ENCODE measurements around the gene PRRT1B.
"Not testable (repeated sequence)": the region's sequence is repeated elsewhere in the genome, so short reads cannot be mapped to it uniquely, and the experiment has no call there.

The PRRT1B gene

DNA sequence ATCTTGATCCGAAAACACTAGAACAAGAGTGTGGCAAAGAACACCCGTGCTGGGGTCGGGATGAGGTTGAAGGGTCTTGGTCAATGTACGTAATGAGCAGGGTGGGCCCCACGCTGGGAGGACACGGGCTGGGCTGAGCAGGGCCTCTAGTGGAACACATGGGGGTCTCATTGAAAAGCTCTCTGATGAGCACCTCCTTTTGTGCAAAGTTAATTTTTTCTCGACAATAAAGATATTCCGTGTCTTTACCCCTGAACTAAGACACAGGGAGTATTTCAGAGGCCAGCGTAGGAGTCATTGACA is 22.3 kb upstream of the PRRT1B start:
- no peak for DNase-seq

DNA sequence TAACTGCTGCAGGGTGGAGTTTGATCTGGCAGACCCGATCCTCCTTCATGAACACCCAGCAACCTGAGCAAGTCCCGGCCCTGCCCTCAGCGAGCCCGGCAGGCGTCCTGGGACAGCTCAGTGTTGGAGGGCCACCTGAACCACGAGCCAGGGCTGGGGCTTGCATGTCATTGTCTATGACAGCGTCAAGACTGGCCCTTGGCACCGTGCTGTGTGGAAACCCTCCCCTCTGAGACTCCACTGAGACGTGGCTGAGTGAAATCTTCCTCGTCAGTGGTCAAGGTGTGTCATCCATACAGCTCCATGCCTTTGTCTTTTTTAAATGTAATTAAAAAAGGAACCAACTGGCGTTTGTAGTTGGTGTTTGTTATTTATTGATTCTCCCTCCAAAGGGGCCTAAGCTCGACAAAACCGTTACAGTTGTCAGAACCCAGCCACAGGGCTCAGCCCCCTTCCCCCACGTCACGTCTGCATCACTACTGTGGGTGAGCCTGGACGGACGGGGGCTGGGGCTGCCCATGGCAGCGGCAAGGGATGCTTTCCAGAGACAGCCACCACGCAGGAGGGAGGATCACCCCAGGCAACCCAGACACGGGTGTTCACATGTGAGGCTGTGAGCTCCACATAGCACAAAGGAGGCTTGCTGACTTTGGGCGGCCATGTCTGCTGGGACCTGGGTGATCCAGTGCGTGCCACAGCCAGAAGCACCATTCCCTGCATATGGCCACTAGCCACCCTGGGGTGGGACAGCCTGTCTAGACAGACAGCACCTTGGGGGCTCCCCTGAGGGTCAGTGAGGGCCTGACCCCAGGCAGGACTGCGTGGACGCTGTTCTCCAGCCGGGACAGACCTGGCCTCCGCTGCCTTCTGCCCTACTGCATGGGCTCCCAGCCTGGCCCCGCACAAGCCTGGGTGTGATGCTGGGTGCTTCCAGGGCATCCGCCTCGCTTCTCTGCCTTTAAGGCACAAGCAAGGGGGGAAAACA is 21.6 kb upstream of the PRRT1B start:
- no peak for DNase-seq

DNA sequence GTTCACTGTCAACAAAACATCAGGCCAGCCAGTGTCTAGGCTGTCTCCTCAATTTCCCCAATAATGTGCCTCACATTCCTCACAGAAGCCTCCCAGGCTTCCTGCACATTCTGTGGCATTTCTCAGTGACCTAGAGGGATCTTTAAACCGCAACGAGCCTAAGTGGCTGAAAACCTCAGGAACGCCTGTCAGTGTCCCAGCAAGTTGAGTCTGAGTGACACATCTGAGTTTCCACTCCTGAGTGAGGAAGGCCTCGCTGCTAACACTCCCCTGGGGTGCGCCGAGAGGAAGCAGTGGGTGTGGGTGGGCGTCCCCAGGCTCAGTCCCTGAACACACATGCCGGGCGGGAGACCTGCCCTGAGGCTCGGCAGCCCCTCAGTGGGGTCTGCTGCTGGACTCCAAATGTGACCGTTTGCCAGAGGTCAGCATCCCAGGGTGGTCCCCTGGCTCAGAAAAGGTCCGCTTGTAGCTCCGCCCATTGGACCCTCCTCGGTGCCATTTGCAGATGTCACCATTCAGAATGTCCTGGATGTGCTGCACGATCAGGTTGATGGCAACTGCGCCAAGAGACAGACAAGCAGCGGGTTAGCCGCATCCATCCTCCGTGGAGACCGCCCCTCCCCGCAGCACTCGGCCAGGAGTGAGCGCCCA is 20.5 kb upstream of the PRRT1B start:
- DNase-seq: no peak

DNA sequence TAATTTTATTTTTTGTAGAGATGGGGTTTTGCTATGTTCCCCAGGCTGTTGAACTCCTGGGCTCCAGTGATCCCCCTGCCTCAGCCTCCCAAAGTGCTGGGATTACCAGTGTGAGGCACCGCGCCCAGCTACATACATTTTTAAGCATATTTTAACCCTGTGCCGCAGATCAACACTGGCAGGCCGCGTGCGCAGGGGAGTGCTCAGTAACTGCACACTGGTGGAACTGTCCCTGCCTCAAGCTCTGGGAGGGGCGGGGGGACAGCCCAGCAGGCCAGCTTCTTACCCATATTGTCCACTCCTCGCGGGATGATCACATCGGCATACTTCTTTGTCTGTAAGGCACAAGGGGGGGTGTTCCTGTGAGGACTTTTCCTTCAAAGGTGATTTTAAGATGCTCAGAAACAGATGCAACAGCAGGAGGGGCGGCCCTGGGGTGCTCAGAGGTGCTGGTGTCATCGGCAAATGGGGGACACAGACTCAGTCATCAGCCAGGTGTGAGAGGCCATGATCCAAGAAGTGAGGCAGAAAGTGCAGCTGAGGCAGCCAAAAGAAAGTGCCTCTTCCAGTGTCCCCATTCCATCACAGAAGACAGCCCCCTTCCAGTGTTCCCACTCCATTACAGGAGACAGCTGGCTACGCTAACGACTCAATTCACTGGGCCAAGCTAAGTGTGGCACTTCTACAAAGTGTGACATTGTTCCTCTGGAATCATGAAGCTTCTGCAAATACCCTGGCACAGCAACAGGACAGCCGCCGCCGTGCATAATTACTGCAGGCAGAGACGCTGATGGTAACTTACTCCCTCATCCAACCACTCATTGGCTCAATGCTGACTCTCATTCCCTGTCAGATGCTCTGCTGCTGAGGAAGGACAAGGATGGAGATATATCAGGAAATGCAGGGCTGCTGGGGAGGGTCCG is 19.4 kb upstream of the PRRT1B start:
- DNase-seq: no peak

DNA sequence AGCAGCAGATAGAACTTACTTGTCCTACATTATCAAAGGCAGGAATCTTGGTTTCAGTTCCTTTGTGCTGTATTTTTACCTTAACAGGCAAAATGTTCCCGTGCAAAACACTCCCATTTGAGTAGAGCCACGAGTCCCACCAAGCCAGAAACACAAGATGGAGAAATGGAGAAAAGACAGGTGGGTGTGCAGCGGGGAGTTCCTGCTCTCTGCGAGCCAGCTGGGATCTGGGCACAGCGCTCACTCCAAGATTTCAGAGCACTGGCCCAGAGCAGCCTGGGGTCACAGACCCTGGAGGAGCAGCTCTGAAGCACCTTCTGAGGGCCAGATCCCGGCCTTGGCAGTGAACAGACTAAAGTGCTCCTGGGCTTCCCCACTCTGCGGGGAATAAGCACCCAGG is 17.1 kb upstream of the PRRT1B start:
- DNase-seq: no peak

DNA sequence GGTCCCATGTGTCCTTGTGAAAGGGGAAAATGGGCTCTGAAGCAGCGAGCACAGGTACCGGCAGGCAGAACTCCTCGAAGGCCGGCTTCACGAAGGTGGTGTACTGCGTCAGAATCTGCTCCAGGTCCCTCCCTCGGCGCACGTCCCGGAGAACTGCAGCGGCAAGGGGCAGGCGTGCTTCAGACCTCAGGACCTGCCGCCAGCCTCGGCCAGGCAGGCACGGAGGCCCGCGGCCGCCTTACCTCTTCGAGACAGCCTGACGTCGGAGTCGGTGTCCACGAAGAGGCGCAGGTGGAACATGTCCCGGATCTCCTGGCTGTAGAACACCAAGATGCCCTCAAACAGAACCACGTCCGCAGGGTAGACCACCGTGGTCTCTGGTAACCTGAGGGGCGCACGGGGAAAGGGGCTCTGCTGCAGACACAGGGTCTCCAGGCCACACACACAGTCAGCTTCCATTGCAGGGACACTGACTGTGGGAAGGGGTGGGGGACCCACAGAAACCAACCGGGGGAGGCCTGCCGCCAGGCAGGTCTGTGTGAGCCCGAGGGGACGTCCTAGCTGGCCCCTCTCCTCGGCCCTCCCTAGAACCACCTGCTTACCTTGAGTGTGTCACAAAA is 16.3 kb upstream of the PRRT1B start:
- DNase-seq: no peak

DNA sequence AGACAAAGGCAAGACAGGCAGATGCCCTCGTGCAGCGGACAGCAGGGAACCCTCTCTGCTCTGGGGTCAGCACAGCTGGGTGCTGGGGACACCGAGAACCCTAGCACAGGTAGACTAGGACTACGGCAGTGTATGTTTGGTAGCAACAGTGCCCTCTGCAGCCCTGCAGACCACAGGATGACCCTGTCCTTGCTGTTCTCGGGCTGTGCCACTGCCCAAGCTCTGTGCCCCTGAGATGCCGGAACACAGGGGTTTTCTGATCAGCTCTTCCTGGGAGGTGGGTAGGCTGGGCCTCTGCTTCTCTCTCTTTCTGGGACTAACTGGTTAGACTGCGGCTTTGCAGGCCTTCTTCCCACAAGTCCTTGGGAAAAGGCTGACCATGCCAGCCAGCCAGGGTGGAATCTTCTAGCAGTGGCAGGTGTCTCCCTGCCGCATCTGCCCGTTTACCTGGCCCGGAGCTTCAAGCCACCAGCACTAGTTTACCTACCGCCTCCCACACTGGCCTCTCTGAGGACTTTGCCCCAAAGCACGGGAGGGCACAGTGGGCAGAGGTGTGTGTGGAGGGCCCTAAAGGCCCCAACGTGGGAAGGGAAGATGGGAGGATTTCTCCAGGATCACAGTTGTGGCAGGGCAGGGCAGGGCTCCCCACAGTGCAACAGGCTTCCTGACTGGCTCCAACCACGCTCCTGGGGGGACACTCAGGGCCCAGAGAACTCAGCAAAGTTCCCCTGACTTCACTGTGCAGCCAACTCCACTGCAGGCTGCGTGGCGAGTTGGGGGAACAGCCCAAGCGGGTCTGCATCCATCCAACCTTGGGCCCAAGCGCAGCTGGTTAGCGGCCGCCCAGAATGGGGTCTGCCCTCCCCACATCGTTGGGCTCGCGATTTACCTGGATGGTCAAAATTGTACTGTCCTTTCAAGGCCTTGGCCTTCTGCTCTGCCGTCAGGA is 15.5 kb upstream of the PRRT1B start:
- no peak for DNase-seq

DNA sequence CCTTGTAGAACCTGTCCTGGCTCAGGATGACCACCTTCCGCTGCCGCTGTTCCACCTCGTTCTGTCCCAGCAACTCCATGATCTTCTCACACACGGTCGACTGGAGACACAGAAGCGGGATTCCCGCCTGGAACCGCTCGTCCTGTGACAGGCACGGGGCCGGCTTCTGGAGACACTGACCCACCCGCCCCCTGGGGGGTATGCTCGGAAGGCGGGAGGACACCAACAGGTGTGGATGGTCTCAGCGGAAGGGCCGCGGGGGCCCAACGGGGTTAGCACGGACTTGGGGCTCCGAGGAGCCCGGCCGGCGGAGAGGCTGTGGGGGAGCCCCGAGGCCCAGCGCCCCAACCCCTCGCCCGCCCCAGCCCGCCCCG is 14.8 kb upstream of the PRRT1B start:
- DNase-seq: peak; percentile 4

DNA sequence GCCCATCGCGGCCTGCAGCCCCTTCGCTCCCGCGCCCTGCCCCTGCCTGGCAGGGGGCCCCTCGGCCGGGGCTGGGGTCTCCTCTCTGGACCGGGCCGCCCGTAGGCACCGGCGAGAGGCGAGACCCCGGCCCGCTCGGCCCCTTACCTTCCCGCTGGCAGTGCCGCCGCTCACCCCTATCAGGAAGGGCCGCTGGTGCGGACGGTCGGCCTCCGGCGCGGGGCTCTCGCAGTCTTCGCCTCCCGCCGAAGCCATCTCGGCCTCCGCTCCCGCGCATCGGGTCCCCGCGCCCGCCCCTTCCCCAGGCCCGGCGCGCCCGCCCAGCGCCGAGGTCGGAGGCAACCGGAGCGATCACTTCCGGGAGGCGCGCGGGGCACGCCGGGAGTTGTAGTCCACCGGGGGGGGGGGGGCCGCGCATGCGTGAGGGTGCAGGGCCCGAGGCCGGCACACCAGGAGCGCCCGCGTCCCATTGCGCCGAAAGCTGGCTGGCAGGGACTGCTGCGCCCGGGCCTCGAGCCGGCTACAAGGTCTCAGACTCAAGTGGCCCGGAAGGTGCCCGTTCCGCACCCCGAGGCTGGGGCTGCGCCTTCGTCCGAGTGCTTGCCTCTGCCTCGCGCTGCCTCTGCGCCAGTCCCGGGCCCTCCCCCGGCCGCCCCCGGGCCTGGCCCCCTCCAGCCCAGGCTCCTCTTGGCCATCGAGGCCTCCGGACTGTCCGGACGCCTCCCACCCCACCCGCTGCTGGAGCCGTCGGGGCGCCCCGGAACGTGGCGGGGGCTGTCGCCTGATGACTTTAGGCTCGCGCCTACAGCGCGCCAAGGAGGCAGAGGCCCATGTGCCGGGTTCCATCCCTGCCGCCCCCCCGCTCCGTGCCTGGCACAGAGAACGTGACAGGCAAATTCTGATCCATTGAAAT is 14.1 kb upstream of the PRRT1B start, which contains the start of gene UCK1:
TSS of gene UCK1 (minus strand) at position 344 of the 913 bp plus-strand sequence. CDS start at position 255, 89 bp downstream.
- peak; percentile 83 for DNase-seq

DNA sequence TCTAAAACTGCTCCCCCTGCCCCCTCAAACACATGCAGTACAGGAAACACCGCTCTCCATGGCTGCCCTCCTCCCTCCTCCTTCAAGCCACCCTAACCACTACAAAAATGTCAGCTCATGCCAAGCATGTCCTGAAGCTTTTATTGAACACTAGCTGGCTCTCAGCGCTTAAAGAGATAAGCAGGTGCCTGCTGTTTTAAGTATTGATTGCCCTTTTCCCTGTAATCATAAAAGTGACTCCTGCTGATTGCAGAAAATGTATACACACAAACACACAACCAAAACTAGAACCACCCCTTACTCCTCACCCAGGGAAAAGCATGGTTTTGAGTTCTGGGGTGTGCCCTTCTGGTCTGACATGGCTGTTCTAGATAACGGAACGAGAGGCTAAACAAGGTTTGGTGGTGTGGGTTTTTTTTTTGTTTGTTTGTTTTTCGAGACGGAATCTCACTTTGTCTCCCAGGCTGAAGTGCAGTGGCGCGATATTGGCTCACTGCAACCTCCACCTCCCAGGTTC is 10.5 kb upstream of the PRRT1B start:
- DNase-seq: peak; percentile 27

DNA sequence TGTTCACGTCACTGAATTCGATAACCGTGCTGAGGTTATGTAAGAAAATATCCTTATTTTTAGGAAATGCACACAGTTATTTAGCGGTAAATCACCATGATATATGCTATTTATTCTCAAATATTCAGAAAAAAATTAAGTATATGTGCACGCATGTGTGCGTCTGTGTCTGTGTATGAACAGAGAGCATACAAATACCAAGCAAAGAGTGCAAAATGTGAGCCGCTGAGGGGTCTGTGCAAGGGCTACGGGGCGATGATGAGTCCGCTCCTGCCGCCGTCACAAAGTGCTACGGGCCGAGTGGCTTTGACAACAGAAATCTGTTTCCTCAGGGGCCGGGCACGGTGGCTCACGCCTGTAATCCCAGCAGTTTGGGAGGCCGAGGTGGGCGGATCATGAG is 7.4 kb upstream of the PRRT1B start:
- DNase-seq: no peak

DNA sequence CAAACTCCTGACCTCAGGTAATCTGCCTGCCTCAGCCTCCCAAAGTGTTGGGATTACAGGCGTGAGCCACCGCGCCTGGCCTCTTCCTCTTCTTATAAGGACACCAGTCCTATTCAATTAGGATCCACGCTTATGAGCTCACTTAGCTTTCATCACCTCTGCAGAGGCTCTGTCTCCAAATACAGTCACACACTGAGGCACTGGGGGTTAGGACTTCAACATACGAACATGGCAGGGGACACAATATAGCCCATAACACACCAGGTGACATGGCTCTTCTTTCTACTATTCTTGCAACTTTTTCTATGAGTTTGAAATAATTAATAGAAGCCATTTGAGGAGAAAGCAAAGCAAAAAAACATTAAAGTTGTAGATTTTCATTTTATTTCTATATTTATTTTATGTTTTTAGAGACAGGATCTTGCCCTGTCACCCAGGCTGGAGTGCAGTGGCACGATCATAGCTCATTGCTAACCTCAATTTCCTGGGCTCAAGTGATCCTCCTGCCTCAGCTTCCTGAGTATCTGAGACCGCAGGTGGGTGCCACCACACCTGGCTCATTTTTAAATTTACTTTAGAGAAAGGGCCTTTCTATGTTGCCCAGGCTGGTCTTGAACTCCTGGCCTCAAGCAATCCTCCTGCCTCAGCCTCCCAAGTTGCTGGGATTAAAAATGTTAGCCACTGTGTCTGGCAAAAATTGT is 6.0 kb upstream of the PRRT1B start:
- DNase-seq: no peak

DNA sequence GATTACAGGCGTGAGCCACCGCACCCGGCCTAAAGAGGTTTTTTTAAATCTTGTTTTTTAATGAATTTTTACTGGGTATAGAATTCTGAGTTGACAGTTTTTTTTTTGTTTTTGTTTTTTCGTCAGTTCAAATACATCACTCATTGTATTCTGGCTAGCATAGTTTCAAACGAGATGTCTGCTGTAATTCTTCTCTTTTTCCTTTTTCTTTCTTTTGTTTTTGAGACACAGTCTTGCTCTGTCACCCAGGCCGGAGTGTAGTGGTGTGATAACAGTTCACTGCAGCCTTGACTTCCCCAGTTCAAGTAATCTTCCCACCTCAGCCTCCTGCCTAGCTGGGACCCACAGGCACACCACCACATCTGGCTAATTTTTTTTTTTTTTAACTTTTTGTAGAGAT is 2.2 kb upstream of the PRRT1B start:
- DNase-seq: no peak

DNA sequence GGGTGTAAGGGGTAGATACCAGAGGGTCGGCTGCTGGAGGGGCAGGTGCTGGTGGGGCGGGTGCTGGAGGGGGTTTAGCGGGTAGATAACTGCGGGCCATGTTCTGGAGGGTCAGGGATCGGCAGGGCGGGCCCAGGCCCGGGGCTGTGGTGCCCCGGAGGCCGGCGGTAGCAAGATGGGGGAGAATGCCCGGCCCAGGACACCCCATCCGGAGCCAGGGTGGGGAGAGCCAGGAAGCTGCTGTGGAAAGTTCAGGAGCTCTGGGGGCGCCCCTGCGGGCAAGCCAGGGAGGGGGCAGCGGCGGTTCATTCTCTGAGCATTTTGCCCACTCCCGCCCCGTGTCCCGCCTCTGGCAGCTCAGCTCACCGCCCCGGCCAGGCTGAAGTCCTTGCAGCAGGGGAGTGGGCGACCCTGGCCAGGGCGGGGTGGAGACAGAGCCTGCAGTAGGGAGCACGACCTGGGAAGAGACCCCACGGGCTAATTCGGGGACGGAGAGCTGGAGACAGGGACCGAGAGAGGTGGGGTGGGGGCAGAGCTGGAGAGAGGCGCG is 538 bp downstream of the PRRT1B start:
- no peak for DNase-seq

DNA sequence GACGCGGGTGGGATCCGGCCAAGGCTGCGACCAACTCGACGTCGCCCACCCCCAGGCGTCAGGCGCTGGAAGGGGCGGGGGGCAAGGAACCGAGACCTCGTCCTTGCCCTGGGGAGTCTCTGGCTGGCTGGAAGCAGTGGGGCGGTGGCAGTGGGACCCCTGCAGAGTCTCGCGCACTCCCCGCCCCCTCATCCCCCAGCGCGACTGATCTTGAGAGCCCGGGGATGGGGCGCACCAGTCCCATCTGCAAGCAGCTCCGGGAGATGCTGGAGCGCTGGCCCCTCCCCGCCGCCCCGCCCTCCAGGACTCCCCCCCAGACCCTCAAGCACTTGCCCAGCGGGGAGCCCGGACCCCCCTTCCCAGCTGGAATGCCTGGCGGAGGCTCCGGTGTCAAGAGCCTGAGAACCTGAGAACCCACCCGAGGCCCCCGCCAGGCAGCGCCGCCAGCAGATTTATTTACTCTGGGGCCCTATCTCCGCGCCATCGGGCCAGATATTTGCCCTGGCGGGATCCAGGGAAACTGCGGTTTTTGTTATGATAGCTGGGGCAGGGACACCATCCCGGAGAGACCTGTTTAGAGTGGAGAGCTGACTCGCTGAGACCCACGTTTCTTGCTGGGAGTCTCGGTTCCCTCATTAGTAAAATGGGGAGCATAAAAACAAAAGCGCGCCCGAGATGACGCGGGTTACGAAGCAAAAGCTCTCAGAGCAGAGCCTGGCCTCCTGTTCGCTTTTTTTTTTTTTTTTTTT is 1.2 kb downstream of the PRRT1B start:
- DNase-seq: peak; percentile 47

DNA sequence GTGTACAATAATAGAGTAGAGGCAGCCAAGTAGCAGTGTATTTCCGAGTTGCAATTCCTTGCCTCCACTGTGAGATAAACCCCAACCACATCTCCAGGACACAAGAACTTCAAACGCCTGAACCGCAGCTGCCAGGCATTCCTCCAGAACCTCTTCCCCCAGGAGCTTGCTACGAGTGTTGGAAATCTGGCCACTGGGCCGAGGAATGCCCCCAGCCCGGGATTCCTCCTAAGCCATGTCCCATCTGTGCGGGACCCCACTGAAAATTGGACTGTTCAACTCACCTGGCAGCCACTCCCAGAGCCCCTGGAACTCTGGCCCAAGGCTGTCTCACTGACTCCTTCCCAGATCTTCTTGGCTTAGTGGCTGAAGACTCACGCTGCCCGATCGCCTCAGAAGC is 3.9 kb downstream of the PRRT1B start:
- DNase-seq: not testable (repeated sequence)

DNA sequence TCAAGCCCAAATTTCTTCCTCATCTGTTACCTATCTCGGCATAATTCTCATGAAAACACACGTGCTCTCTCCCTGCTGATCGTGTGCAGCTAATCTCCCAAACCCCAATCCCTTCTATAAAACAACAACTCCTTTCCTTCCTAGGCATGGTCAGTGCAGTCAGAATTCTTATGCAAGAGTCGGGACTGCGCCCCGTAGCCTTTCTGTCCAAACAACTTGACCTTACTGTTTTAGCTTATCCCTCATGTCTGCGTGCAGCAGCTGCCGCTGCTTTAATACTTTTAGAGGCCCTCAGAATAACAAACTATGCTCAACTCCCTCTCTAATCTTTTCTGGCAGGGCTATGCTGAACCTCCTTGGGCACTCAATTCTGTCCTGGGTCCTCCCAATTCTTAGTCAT is 5.1 kb downstream of the PRRT1B start:
- DNase-seq: not testable (repeated sequence)

DNA sequence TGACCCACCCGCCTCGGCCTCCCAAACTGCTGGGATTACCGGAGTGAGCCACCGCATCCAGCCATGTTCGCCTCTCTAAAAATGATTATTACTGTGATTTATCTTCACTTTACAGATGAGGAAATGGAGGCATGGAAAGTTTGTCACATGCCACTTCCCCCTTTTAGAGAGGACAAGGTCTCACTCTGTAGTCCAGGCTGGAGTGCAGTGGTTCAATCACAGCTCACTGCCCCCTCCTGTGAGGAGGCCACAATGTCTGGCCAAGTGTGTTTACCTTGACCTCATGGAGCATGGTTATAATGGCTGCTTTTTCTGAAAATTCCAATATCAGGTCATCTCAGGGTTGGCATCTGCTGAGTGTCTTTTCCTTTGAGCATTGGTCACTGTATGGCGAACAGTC is 6.7 kb downstream of the PRRT1B start:
- no peak for DNase-seq

Data from NCI-H1092 treated with DMSO at 0.1 percent for 48 hours (cell line).